ENCODE results near the gene RPS18.

GRCh38 chr6:33313709-33314514 lies 42.0 kb downstream of the RPS18 start, which contains the start of gene TAPBP:
- TF ChIP-seq MAX (IDR thresholded peaks at IDR 0.05), result no peak
- TF ChIP-seq EP300 (IDR thresholded peaks at IDR 0.05; ENCODE audit: borderline replicate concordance), result no peak
- TF ChIP-seq USF1 (IDR thresholded peaks at IDR 0.05), result no peak
- no peak for TF ChIP-seq EGR1 (IDR thresholded peaks at IDR 0.05)
- TF ChIP-seq TAF1 (IDR thresholded peaks at IDR 0.05; ENCODE audit: low read depth), result no peak
- no peak for TF ChIP-seq YY1 (IDR thresholded peaks at IDR 0.05; ENCODE audit: low read depth)

Measured in Ishikawa (cell line).